Skeletal muscle tissue (tissue), 4 donors: ENCODE data around the gene FNDC1. TPM values are rescaled to one million over a fixed set of nuclear protein-coding genes. Genes with fewer than 3 reads are reported as not detected.

Source experiments
- H3K27ac ChIP-seq: one replicate; pipeline ENCODE4 v1.7.0; 2013; ENCODE audit warnings: mild to moderate bottlenecking, low read depth, low read length, inconsistent platforms
- H3K27me3 ChIP-seq, 3 donors: one replicate each; pipeline ENCODE4 v1.7.0; 2013; ENCODE audit warnings: low read length in 3 of 3; ENCODE audit not compliant: control insufficient read depth in 3 of 3, insufficient read depth in 3 of 3
- H3K36me3 ChIP-seq, 3 donors: one replicate each; pipeline ENCODE4 v1.7.0; 2013; ENCODE audit warnings: low read length in 3 of 3; ENCODE audit not compliant: control insufficient read depth in 3 of 3, insufficient read depth in 3 of 3
- H3K4me1 ChIP-seq, 3 donors: one replicate each; pipeline ENCODE4 v1.7.0; 2013; ENCODE audit warnings: low read length in 3 of 3, mild to moderate bottlenecking in 3 of 3; ENCODE audit not compliant: control insufficient read depth in 3 of 3, insufficient read depth in 3 of 3
- H3K4me3 ChIP-seq, 3 donors: one replicate each; pipeline ENCODE4 v1.7.0; 2013; ENCODE audit warnings: low read length in 3 of 3
- H3K9ac ChIP-seq, 3 donors: one replicate each; pipeline ENCODE4 v1.7.0; 2013; ENCODE audit warnings: low read length in 3 of 3, mild to moderate bottlenecking in 3 of 3, moderate library complexity in 2 of 3, low read depth in 1 of 3
- H3K9me3 ChIP-seq, 3 donors: one replicate each; pipeline ENCODE4 v1.7.0; 2013; ENCODE audit warnings: low read length in 3 of 3; ENCODE audit not compliant: control insufficient read depth in 3 of 3
- total RNA-seq: library from RNA; depleted of rRNA; stranded (reverse); fragments of >200 nt; gene quantifications from one replicate; pipeline ENCODE4 v1.2.3, GENCODE V29; 2014
- donor health status: Osteomylitis.

Gene FNDC1
- total RNA-seq, 1 donor from 2014 or later = 71.0 TPM

GRCh38 chr6:159152782-159153181 lies 16.4 kb upstream of the FNDC1 start:
- H3K27me3 ChIP-seq = no peaks in the 10 kb centered on the region
- H3K9me3 ChIP-seq = peaks cover 0 to 3% (median 0%) of the 10 kb centered on the region in 3 donors
- H3K27ac ChIP-seq = no peak overlapping the region

GRCh38 chr6:159155679-159156078 lies 13.5 kb upstream of the FNDC1 start:
- Histone ChIP-seq H3K4me3 (no peak overlapping the region), H3K9me3 (peaks cover 0 to 3% (median 0%) of the 10 kb centered on the region in 3 donors), H3K27ac (no peak overlapping the region), H3K9ac (no peak overlapping the region), H3K4me1 (no peaks in the 10 kb centered on the region), H3K36me3 (no peaks in the 10 kb centered on the region), H3K27me3 (no peaks in the 10 kb centered on the region)

More at GRCh38 chr6:159152782-159153181, 16.4 kb upstream of the FNDC1 start:
- no peak overlapping the region for H3K9ac ChIP-seq
- H3K36me3 ChIP-seq = no peaks in the 10 kb centered on the region
- H3K4me1 ChIP-seq = no peaks in the 10 kb centered on the region
- no peak overlapping the region for H3K4me3 ChIP-seq

- H3K36me3 ChIP-seq = no peaks in the 10 kb centered on the region
- no peaks in the 10 kb centered on the region for H3K4me1 ChIP-seq
- H3K9me3 ChIP-seq = peaks cover 0 to 3% (median 0%) of the 10 kb centered on the region in 3 donors
- H3K9ac ChIP-seq = no peak overlapping the region
- no peak overlapping the region for H3K27ac ChIP-seq
- H3K4me3 ChIP-seq = no peak overlapping the region
- no peaks in the 10 kb centered on the region for H3K27me3 ChIP-seq
Measured at GRCh38 chr6:159156089-159156488, 13.1 kb upstream of the FNDC1 start.

- no peak overlapping the region for H3K4me3 ChIP-seq
- peaks cover 0 to 3% (median 0%) of the 10 kb centered on the region in 3 donors for H3K9me3 ChIP-seq
- H3K27ac ChIP-seq = no peak overlapping the region
- H3K36me3 ChIP-seq = no peaks in the 10 kb centered on the region
- no peaks in the 10 kb centered on the region for H3K27me3 ChIP-seq
- H3K9ac ChIP-seq = no peak overlapping the region
- no peaks in the 10 kb centered on the region for H3K4me1 ChIP-seq
Measured at GRCh38 chr6:159157431-159157830, 11.8 kb upstream of the FNDC1 start.

GRCh38 chr6:159161839-159162238 lies 7.4 kb upstream of the FNDC1 start:
- Histone ChIP-seq H3K9me3 (no peaks in the 10 kb centered on the region), H3K27me3 (peaks cover 0 to 3% (median 3%) of the 10 kb centered on the region in 3 donors), H3K27ac (no peak overlapping the region), H3K4me3 (no peak overlapping the region), H3K4me1 (no peaks in the 10 kb centered on the region), H3K36me3 (no peaks in the 10 kb centered on the region), H3K9ac (no peak overlapping the region)

- H3K27ac ChIP-seq = no peak overlapping the region
- H3K9me3 ChIP-seq = no peaks in the 10 kb centered on the region
- H3K36me3 ChIP-seq = no peaks in the 10 kb centered on the region
- no peaks in the 10 kb centered on the region for H3K4me1 ChIP-seq
- peaks cover 18 to 24% (median 23%) of the 10 kb centered on the region in 3 donors for H3K27me3 ChIP-seq
- H3K4me3 ChIP-seq = no peak overlapping the region
- no peak overlapping the region for H3K9ac ChIP-seq
Measured at GRCh38 chr6:159163901-159164370, 5.3 kb upstream of the FNDC1 start.

DNA sequence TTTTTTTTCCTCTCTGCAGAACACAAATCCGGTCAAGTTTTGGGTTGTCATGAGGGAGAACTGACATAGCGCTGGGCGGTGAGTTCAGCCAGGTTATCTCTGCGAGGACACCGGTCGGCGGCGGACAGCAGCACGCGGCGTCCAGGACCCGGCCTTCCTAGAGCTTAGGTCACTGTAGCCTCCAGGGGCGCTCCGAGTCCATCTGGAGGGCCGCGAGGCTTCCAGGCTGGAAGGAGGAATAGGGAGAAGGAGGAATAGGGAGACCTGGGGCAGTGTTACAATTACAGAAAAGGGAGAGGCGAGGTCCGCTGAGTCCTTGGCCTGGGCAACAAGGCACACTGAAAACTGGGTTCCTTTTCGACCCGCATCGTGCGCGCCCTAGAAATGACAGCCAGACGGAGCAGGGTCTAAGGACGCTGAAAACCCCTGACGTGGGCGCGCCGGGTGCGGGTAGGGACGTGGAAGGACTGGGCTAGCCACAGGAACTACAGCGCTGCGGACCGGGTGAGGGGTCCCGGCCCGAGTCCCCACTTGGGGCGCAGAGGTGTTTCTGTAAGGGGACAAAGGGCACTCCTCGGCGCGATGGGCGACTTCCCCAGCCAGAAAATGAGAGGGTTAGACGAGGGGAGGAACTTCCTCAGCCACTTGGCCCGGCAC lies 536 bp upstream of the FNDC1 start:
- Histone ChIP-seq H3K9me3 (no peaks in the 10 kb centered on the region), H3K4me1 (peaks cover 4 to 10% (median 8%) of the 10 kb centered on the region in 3 donors), H3K4me3 (peak overlapping the region in 2 of 3 donors; percentile 43 to 49), H3K27ac (no peak overlapping the region), H3K36me3 (no peaks in the 10 kb centered on the region), H3K9ac (no peak overlapping the region), H3K27me3 (peaks cover 38 to 50% (median 46%) of the 10 kb centered on the region in 3 donors)

DNA sequence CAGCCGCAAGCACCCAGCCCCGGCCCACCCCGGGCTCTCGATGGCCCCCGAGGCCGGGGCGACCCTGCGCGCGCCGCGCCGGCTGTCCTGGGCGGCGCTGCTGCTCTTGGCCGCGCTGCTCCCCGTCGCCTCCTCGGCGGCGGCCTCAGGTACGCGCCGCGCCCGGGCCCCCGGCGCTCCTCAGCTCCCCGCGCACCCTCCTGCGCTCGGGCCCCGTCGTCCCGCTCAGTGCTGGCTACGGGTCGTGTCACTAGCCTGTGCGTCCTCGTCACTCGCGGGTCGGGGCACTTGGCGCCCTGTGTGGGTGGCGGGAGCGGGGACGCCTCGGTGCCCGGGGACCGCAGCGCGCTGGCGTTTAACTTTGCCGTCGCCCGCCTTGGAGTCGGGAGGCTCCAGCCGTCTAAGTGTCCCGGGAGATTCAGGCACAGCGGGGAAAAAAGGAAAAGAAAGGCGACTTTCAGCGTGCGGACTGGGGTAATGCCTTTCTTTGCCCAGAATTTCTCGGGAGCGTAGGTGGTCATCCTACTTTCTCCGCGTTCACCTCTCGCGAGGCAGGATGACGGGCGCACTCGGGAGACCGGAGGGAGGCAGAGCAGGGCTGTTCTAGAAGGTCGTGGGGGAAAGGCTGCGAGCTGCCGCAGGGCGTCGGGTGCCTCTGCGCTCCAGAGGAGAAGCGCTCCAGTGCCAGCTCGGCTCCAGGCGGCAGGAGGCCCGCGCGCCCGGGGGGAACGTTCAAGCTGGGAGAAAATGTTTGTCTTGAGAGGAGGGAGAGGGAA lies 545 bp downstream of the FNDC1 start:
- Histone ChIP-seq H3K9ac (peak overlapping the region in 1 of 3 donors; percentile 18), H3K36me3 (no peaks in the 10 kb centered on the region), H3K27ac (no peak overlapping the region), H3K4me3 (peak overlapping the region; percentile 36 to 61 (median 52)), H3K9me3 (no peaks in the 10 kb centered on the region), H3K27me3 (peaks cover 37 to 51% (median 46%) of the 10 kb centered on the region in 3 donors), H3K4me1 (peaks cover 4 to 10% (median 8%) of the 10 kb centered on the region in 3 donors)

GRCh38 chr6:159170333-159170672 lies 1.1 kb downstream of the FNDC1 start:
- Histone ChIP-seq H3K9ac (peak overlapping the region in 1 of 3 donors; percentile 18), H3K9me3 (no peaks in the 10 kb centered on the region), H3K36me3 (no peaks in the 10 kb centered on the region), H3K4me1 (peaks cover 4 to 10% (median 8%) of the 10 kb centered on the region in 3 donors), H3K27me3 (peaks cover 37 to 51% (median 46%) of the 10 kb centered on the region in 3 donors), H3K27ac (no peak overlapping the region), H3K4me3 (peak overlapping the region in 2 of 3 donors; percentile 52 to 61)
